Kidney epithelial cell (primary cell): ENCODE data around the gene XPC. TPM values are rescaled to one million over a fixed set of nuclear protein-coding genes. Genes with fewer than 3 reads are reported as not detected.
"Not testable (repeated sequence)": the region's sequence is repeated elsewhere in the genome, so short reads cannot be mapped to it uniquely, and the experiment has no call there.

Source experiments
- DNase-seq: peaks from one replicate; pipeline ENCODE4 v3.0.0-alpha.2; 2010; ENCODE audit warnings: low read depth
- H3K27me3 ChIP-seq: 2 replicates; pipeline ENCODE4 v1.6.0; 2011; ENCODE audit warnings: low read length; ENCODE audit not compliant: control insufficient read depth, insufficient read depth
- H3K36me3 ChIP-seq: 2 replicates; pipeline ENCODE4 v1.5.1; 2011; ENCODE audit warnings: low read length; ENCODE audit not compliant: control insufficient read depth, insufficient read depth
- H3K4me3 ChIP-seq: 2 replicates; pipeline ENCODE4 v1.5.1; 2011; ENCODE audit warnings: low read depth, mild to moderate bottlenecking, control low read depth, low read length
- CTCF ChIP-seq: IDR thresholded peaks from 2 replicates; pipeline ENCODE4 v1.5.1; 2011; ENCODE audit warnings: mild to moderate bottlenecking, moderate library complexity, low read length, control low read depth, inconsistent platforms; ENCODE audit not compliant: insufficient read depth, poor library complexity, severe bottlenecking
- total RNA-seq: library from RNA; depleted of rRNA; stranded (reverse); fragments of >200 nt; gene quantifications from 2 replicates; pipeline ENCODE4 v1.2.3, GENCODE V29; 2015

The XPC gene
- total RNA-seq, 1 donor from 2014 or later: 34.9 TPM

GRCh38 chr3:14124615-14125192 is 53.7 kb downstream of the XPC start, which contains the start of the genes CHCHD4 and TMEM43:
CHCHD4 (minus strand) TSS chr3:14124870; CDS start chr3:14124676, 194 bp downstream.
TMEM43 (plus strand) TSS chr3:14125052; CDS start chr3:14125194, 142 bp downstream.
- peak; percentile 98 for DNase-seq
- TF ChIP-seq CTCF: no peak
- H3K27me3 ChIP-seq: no peaks in the 10 kb centered on the region
- peaks cover 2% of the 10 kb centered on the region for H3K36me3 ChIP-seq
- H3K4me3 ChIP-seq: peak within 1 kb of the TSS; percentile 68

GRCh38 chr3:14124223-14124614 is 54.2 kb downstream of the XPC start:
- no peak for DNase-seq
- no peak for TF ChIP-seq CTCF
- Histone ChIP-seq H3K27me3 (no peaks in the 10 kb centered on the region), H3K4me3 (peak overlapping the region; percentile 68), H3K36me3 (no peaks in the 10 kb centered on the region)

GRCh38 chr3:14123308-14124222 is 54.8 kb downstream of the XPC start:
- H3K36me3 ChIP-seq: no peaks in the 10 kb centered on the region
- TF ChIP-seq CTCF: no peak
- peak overlapping the region; percentile 68 for H3K4me3 ChIP-seq
- no peak for DNase-seq
- H3K27me3 ChIP-seq: no peaks in the 10 kb centered on the region

- Histone ChIP-seq H3K4me3 (no peak overlapping the region), H3K36me3 (no peaks in the 10 kb centered on the region)
- no peak for DNase-seq
Observed at GRCh38 chr3:14122301-14122700, 56.1 kb downstream of the XPC start.

GRCh38 chr3:14121859-14122258 is 56.5 kb downstream of the XPC start:
- H3K36me3 ChIP-seq: no peaks in the 10 kb centered on the region
- TF ChIP-seq CTCF: no peak
- no peaks in the 10 kb centered on the region for H3K27me3 ChIP-seq
- no peak overlapping the region for H3K4me3 ChIP-seq
- no peak for DNase-seq

More at GRCh38 chr3:14122301-14122700, 56.1 kb downstream of the XPC start:
- H3K27me3 ChIP-seq: no peaks in the 10 kb centered on the region
- TF ChIP-seq CTCF: no peak

- not testable (repeated sequence) for H3K36me3 ChIP-seq, DNase-seq, H3K4me3 ChIP-seq, H3K27me3 ChIP-seq
Observed at GRCh38 chr3:14120921-14121448, 57.4 kb downstream of the XPC start.
